ENCODE results near the gene MGAT4A.
A peak's percentile ranks its signal among the peaks of the same experiment; 100 is the strongest.
"Not testable (repeated sequence)": the region's sequence is repeated elsewhere in the genome, so short reads cannot be mapped to it uniquely, and the experiment has no call there.

Gene MGAT4A

DNA sequence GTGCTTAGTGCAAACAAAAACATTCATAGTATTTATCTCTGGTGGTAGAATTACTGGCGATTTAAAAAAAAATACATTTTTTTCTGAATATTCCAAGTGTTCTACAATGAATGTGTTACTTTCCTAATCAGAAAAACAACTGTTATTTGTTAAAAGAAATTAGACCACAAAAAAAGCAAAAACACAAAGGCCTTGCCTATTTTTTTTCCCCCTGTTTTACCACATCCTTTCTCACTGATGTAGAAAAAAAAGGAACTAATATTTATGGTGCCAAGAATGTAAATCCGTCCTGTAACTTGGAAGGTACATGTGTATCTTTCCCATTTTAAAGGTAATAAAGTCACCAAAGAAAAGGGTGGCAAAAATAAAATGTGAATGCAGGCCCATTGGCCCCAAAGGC is 28.4 kb upstream of the MGAT4A start:
- peak; percentile 58 to 67 for DNase-seq

DNA sequence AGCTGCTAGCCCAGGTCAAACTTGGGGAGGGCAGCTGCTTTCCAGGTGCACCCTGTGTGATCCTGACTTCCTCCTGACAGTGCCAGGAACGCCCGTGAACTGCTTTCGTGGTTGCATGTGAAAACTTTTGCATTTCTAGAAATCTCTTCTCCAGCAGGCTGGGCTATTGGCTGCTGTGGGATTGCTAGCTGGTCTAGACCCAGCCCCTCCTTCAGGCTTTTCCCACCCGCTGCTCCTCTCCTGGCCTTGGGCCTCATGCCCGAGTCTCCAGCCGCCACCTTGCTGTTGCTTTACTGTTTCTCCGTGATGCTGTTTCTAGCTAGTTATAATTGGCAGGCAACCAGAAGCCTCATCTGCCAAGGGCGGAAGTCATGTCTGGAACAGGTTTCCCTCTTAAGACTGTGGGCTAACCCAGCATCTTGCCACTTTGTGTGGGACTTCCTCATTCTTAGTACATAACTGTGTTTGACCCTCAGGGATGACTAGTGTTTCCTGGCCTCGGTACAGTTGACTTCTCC is 27.0 kb upstream of the MGAT4A start:
- DNase-seq, result peak; percentile 97 to 98

DNA sequence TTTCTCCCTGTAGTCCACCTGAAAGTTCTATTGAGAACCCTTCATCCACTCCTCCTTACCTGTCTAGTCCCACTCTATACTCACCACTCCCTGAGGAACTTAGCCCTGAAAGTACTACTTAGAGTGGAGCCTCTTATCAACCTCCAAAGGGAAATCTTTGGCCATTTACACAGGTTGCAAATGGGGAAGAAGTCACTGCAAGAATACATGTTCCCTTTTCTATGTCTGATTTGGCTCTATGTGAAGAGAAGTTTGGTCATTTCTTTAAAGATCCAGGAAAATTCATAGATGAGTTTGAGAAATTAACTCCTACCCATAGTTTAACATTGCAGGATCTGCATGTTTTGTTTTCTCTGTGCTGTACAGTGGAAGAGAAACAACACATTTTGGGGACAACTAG is 22.9 kb upstream of the MGAT4A start:
- peak; percentile 8 to 17 for DNase-seq

DNA sequence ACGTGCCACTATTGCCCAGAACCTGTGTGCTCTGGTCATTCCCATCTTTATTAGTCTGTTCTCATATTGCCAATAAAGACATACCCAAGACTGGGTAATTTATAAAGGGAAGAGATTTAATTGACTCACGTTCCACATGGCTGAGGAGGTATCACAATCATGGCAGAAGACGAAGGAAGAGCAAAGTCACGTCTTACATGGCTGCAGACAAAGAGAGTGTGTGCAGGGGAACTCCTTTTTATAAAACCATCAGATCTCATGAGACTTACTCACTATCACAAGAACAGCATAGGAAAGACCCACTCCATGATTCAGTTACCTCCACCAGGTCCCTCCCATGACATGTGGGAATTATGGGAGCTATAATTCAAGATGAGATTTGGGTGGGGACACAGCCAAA is 21.8 kb upstream of the MGAT4A start:
- DNase-seq, result not testable (repeated sequence)

DNA sequence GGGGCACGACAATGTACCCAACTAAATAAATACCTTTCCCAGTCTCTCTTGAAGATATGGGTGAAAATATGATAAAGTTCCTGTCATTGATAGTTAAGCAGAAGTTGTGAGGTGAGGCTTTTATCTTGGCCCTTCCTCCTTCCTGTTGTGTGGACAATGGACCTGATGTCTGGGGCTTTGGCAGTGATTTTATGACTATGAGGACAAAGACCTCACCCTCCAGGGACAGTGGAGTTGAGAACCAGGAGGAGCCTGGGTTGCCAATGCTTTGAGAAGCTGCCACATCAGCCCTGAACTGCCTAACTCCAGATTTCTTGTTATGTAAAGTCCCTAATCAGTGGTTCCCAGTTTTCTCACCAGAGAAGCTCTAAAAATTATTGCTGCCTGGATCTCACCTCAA is 20.8 kb upstream of the MGAT4A start:
- no peak for DNase-seq

DNA sequence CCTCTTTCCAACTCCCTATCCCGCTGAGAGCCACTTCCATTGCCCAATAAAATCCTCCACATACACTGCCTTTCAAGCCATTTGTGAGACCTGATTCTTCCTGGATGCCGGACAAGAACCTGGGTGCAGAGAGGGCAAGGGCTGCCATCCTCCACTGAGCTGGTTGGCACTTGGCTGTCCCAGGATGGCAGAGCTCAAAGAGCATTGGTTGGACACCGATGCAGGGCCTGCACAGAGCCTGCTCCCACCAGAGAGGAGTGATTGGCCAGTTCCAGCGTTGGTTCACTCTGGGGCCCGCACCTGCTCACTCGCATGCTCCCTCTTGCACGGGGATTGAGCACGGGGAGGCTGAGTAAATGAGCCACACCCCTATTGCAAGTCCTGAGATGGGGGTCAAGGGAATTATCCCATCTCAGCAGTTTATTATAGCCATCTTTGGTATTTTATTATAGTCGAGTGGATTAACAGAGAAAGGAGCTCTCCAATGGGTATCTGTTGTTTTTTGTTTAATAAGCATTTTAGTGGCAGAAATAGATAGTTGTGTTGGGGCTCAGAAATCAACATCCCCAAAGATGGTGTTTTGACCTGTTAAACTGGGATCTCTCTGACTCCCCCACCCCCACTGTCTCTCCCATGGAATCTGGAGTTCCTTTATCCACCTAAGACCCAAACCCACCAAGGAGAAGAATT is 19.8 kb upstream of the MGAT4A start:
- no peak for DNase-seq

DNA sequence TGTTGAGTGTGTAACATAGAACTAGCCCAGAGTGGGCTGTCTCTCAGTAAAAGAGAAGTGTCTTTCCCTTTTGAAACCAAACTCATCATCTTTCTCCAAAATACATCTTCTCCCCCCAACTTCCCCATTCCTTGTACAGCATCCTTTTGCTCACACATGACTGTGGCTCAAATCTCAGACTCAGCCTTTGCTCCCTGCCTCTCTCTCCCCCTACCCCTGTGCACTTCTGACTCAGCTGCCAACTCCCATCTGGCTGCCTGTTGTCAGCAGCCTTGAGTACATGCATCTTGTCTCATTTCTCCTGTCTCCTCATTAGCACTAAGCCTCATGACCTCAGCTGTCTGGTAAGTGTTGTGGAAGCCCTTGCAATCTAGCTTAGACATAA is 18.1 kb upstream of the MGAT4A start:
- DNase-seq, result peak; percentile 60 to 72

DNA sequence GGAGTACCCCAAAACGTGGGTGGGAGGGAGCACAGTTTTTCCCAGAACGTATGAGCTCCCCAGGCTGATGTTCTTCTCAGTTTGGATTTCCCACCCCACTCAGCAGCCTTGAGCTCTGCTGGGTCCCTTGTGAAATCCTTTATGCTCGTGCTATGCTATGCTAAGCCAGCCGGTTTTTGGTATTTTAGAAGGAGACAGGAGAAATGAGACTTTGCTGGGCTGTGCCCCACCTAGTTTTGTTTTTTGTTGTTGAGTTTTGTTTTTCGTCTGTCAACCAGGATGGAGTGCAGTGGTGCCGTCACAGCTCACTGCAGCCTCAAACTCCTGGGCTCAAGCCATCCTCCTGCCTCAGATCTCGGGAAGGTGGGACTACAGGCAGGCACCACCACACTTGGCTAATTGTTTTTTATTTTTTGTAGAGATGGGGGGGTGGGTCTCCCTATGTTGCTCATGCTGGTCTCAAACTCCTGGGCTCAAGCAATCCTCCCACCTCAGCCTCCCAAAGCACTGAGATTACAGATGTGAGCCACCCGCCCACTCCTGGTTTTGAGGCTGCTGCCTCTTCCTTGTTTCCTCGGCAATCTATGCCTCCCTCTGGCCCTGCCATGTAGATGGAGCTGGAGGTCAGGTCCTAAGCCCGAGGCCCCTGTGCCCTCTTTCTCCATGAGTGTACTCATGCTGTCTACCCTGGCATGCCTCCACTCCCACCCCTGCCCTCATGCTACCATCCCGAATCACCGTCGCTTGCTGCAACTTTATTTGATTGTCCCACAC is 17.5 kb upstream of the MGAT4A start:
- no peak for DNase-seq

DNA sequence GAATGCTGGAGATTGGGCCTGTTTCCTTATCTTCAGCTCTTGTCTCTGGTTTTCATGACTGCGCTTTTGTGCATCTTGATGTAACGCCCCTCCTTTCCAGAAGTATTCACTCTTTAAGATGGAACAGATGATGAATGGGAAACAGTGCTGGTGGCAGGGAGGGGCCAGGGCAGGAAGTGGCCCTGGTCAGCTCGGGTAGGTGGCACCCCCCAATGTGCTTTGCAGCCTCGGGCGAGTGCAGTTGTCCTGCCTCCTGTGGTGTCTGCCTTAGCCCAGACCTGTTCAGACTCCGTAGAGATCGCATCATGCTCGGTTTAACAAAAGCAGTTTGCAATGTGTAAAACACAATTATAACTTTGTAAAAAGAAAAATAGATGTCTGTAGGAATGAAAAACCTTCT is 17.0 kb upstream of the MGAT4A start:
- no peak for DNase-seq

DNA sequence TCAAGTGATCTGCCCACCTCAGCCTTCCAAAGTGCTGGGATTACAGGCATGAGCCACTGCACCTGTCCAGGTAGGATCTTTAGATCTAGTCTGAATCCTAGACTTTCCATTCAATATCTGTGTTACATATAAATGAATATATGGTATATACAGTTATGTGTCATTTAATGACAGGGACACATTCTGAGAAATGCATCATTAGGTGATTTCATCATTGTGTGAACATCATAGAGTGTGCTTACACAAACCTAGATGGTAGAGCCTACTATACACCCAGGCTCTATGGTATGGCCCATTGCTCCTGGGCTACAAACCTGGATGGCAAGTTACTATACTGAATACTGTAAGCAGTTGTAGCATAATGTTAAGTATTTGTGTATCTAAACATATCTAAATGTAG is 15.5 kb upstream of the MGAT4A start:
- DNase-seq, result no peak

DNA sequence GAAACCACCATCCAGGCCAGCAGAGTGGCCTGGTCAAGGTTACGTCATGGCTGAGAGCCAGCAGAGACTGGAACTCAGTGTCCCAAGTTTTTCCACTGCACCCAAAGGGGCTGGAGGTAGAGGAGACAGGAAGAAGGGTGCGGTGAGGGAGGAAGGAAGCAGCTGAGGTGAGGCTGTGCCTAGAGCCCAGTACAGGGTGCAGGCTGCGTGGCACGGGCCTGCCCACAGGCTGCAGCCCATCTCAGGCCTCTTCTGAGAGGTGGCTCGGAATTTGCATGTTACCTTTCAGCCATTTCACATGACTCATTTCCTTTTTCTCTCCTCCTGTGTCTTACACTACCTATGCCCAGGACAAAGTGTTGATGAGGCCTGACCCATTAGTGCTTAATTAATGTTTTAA is 13.7 kb upstream of the MGAT4A start:
- DNase-seq, result no peak

DNA sequence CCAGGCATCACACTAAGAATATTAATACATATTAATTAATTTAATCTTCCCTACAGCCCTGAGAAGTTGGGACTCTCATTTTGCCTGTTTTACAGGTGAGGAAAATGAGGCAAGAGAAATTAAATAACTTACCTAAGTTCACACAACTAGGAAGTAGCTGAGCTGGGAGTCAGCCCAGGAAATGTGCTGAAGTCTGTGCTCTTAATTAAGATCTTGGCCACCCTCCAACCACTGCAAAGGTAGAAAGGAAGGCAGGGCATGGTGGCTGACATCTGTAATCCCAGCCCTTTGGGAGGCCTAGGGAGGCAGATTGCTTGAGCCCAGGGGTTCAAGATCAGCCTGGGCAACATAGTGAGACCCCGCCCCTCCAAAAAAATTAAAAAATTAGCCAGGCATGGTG is 12.9 kb upstream of the MGAT4A start:
- DNase-seq, result no peak

DNA sequence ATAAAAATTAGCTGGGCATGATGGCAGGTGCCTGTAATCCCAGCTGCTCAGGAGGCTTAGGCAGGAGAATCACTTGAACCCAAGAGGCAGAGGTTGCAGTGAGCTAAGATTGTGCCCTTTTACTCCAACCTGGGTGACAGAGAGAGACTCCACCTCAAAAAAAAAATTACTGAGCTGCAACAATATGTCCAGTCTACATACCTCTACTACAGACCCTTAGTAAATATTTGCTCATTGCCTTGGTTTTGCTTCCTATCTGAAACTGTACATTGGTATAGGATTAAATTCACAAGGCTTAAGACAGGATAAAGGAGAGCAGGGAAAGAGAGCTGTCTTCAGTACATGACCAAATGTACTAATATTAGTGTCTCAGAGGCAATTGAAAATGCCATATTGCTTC is 8.1 kb upstream of the MGAT4A start:
- no peak for DNase-seq

DNA sequence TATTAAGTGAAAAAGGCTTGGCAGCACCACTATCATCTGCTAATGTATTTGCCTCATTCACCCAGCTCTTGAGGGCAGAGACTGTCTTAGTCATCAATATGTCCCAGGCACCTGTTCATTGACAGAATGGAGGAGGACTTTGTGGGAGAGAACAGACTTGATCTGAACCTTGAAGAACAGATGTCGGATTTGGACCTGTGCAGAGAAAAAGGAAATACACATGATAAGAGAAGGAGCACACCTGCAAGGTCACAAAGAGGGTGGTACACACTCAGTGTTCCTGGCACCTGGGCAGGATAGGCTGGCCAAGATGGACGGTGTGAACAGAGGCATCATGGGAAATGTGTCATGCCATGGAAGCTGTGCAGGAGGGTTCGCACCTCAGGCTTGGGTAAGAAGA is 7.4 kb upstream of the MGAT4A start:
- no peak for DNase-seq

DNA sequence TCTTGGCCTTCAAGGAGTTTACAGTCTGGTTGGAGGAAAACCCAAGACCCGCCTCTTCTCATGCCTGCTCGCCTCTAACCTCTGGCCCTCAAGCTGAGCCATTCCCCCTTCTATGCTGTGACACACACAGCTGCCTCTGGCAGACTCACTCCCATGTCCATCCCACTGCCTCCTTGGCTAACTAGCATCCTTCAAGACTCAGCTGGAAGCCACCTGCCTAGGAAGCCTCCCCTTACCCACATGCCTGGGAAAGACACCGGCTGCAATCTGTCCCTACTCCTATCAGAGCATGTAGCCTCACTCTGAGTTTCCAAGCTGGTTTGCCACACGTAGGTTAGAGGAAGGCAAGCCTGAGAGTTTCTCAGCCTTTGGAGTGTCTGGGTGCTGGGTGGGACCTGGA is 6.9 kb upstream of the MGAT4A start:
- DNase-seq, result no peak

DNA sequence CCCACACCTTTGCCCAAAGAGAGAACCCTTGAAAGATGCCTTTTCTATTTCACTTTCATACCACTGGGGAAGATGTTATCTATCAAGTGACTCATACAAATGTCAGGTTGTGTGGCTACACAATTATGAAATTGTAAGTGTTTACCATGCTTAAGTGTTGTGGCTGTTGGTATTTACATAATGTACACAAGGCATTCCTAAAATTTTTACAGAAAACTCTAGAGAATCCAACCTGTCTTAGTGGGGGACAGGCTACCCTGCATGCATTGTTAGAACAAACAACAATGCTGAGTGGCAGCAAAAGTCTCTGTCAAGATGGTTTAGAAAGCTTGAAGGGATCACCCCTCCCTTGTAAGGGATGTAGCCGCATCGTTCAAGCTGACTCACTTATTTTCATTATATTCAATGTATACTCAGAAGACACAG is 5.5 kb upstream of the MGAT4A start:
- DNase-seq, result no peak

DNA sequence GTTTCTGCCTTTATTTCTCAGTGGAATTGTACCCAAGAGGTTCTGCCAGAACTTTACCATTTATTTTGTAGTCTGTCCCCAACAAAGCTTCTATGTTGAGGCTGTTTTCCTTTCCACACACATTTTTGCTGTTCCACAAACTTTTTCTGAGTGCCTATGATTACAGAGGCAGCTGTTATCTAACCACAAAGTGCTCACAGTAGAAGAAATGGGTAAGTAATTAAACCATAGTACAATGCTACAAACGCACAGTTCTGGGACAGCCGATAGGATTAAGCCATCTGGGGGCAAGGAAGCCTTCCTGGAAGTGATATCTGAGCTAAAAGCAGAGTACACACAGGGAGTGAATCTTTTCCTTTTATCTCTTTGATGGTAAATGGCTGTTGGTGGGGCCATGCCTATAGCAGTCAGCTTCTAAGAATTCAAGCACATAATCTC is 3.9 kb upstream of the MGAT4A start:
- DNase-seq, result no peak

DNA sequence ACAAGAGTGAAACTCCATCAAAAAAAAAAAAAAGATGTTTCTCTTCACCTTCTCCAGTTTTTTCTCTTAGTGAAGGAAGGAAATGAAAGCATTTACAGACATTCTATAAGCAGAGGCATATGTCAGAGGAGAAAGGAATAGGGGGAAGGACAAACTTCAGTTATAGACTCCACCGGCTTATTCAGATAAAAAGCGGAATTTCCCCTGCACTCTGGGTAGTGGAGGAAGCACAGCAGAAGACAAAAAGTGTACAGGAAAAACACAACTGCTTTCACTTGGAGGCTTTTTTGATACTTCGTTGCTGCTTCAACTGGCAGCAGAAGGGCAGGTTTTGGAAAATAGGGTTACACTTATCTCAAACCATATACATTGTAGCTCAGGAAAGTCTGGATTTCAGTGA is 3.2 kb upstream of the MGAT4A start:
- peak in 1 of 2 experiments; percentile 21 for DNase-seq

DNA sequence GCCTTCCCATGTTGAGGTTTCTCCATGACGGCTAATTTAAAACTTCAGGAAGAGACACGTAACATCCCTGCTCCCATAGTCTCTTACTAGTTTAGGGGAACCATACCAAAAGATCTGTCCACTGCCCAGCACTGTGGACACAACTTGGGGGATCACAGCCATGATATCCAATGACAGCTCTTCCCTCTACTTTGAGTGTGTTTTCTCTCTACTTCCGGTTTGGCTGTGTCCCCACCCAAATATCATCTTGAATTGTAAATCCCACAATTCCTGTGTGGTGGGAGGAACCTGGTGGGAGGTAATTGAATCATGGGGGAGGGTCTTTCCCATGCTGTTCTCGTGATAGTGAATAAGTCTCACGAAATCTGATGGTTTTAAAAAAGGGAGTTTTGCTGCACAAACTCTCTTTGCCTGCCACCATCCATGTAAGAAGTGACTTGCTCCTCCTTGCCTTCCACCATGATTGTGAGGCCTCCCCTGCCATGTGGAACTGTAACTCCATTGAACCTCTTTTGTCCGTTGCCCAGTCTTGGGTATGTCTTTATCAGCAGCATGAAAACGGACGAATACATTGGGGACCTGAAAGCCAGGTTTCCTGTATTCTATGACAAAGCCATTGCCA is 1.6 kb upstream of the MGAT4A start:
- DNase-seq, result no peak

DNA sequence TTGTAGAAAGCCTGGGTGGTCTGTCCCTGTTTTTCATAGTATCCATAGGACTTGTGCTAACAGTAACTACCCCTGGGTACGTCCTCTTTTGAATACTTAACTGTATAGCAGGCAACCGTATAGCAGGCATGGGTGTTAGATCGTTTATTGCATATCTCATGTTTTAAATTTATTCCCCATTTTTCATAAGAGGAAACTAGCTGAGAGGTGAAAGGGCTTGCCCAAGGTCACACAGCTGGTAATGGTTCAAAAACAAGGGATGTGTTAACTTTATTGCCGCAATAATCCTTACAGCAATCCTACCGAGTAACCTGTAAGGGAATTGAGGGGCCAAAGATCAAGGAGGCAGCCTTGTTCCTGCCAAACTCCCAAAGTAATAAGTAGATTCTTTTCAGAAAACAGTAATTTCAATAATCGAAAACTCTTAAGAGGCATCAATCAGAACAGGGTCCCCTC is 990 bp upstream of the MGAT4A start:
- DNase-seq, result peak; percentile 17 to 32

DNA sequence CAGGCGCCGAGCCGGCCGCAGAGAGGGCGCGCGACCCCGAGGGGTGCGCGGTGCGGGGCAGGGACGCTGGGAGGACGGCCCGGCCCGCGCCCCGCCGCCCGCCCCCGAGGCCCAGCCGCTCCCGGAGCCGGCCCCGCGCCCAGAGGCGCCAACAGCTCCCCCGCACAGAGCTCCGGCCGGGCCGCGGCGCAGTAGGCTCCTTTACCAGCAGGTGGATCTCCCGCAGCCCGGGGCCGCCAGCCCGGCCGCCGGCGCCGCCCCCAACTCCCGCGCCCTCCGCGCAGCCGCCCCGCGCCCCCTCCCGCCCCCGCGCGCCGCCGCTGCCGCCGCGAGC is 258 bp downstream of the MGAT4A start:
- DNase-seq, result peak; percentile 30 to 37

DNA sequence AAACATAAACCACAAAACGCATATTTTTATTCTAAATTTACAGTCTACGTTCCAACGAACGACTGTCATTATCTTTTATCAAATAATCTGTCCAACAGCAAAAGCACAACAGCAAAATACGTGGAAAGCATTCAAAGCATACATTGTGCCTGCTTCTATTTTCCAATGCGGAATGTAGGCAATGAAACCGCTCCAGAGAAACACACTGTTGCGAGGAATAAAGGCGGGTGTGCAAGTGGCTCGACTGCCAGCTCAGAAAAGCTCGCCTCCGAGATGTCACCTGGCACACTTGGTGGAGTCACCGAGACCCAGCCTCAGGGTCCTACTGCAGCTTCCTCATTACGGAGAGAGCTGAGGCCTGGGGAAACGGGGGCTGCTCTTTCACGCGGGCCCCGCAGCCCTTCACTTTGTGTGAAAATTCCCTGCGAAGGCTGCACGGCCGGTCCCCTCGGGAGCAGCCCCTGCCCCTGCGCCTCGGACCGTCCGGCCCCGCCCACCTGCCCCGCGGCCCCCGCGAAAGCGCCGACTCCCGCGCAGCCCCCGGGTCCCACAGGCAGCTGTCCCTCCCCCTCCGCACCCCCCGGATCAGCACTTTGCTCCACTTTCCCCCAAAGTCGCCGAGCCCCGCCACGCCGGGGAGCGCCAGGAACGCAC is 752 bp downstream of the MGAT4A start:
- DNase-seq, result peak; percentile 26 to 55

DNA sequence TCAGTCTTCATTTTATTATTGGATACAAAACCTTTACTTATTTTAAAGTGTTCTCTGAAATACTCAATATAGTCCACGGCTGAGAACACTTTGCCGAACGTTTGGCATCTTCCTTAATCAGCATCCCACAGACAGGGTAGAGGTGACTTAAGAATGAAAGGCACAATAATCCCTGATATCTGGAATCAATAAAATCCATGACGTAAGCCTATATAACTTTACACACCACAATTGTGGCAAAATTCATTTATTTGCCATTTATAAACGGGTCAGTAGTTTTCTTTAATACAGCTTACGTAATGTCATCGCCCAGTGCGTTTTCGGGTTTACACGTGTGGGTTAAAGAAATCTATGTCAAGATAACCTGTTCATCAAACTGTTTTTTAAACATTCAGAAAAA is 1.3 kb downstream of the MGAT4A start:
- DNase-seq, result no peak

All from AML-193 (cell line).